HG03575 (cell line): ENCODE results near the gene SPON2.
"Not testable (repeated sequence)": the region's sequence is repeated elsewhere in the genome, so short reads cannot be mapped to it uniquely, and the experiment has no call there.

ENCODE experiments used
- ATAC-seq: cut with Tn5 transposase; IDR thresholded peaks from one replicate; pipeline ENCODE4 v1.9.1; 2021; ENCODE audit not compliant: unreplicated experiment, insufficient number of reproducible peaks, low FRiP score; ENCODE audit errors: extremely low read depth

The SPON2 gene

GRCh38 chr4:1164444-1164843, 7.9 kb downstream of the SPON2 start:
- ATAC-seq = no peak

DNA sequence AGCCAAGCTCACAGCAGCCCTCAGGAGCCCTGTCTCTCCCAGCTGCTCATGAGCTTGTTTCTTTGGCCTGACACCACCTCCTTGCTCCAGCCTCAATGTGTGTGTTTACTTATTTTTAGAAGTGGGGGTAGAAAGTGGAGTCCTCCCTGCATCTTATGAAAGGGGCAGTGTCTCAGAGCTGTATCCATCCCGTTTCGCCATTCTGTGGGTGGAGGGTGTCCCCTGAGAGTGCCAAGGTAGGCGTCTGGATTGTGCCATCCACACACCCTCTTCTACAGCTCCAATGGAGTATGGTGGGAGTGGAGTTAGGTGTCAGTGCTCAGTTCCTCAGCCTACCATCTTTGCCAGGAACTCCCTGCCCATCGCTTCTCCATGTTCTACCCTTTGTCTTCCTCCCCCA, 8.3 kb downstream of the SPON2 start:
- ATAC-seq = no peak

DNA sequence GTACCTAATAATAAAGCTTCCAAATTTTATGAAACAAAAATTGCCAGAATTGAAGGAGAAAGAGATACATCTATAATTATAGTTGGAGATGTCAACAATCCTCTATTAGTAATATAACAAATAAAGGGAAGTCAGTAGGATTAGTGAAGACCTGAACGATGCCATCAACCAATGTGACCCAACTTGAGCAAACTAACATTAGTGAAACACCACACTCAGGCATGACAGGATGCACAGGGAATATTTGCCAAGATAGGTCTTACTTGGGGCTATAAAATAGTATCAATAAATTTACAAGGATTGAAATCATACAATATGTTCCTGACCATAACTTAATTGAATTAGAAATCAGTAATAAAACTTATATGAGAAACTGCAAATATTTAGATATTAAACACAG, 12.0 kb downstream of the SPON2 start:
- no peak for ATAC-seq

- no peak for ATAC-seq
Measured at GRCh38 chr4:1156069-1156468, 16.3 kb downstream of the SPON2 start.

DNA sequence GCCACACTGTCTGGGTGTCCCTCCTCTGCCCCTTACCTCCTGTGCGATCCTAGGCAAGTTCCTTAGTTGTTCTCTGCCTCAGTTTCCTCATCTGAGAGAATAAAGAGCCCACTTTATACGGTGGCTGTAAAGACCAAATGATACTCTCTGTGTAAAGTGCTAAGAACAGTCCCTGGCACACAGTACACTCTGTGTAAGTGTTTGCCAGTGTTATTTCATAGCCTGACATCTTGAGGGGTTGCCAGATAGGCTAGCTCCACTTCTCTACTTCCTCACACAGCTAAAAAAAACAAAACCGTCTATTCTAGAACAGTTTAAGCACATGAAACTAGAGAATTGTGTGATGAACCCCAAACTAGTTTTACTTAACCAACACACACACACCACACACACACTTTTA, 17.1 kb downstream of the SPON2 start:
- no peak for ATAC-seq

DNA sequence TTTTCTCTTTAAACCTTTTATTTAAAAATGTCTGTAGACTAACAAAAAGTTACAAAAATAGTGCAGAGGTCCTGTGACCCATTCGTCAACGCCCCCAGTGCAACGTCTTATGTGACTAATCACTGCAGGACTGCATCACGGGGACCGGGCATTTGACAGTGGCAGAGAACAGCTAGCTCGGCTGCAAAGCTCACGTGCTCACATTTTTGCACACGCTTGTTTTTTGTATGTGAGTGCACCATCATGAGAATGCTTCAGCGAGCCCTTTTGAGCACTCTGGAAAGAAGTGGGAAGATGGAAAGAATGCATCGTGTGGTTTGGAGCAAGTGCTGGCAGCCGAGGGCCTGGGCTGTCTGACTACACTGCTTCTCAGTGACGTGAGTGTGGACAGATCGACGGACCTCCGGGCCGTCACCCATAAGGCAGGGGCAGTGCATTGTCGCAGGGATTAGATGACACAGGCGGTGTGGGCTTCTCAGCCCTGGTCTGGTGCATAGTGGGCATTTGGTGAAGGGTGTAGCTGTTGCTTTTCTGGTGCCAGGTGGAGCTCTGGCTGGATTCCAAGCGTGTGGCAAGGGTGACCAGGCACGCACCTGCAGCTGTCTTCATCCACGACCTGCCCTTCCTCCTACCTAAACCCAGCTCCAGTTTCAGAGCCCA, 17.7 kb downstream of the SPON2 start:
- no peak for ATAC-seq

GRCh38 chr4:1154126-1154522, 18.3 kb downstream of the SPON2 start:
- no peak for ATAC-seq

GRCh38 chr4:1153567-1154090, 18.8 kb downstream of the SPON2 start:
- no peak for ATAC-seq

- ATAC-seq = no peak
Measured at GRCh38 chr4:1152290-1152689, 20.1 kb downstream of the SPON2 start.

DNA sequence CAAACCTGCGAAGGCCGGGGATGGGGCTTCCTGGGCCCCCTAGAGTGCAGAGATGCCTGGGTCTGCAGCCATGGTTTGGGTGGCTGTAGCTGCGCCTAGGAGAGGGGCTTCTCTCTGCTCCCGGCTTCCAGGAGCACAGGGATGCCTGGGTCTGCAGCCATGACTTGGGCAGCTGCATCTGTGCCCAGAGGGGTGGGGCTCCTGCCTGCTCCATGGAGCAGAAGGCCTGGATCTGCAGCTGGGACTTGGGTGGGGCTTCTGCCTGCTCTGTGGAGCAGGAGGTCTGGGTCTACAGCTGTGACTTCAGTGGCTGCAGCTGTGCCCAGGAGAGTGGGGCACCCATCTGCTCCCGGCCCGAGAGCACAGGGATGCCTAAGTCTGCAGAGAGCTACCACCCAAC, 20.8 kb downstream of the SPON2 start:
- ATAC-seq = no peak

GRCh38 chr4:1150875-1151274, 21.5 kb downstream of the SPON2 start:
- no peak for ATAC-seq

- ATAC-seq = no peak
Measured at GRCh38 chr4:1139860-1140259, 32.5 kb downstream of the SPON2 start.

GRCh38 chr4:1137850-1138249, 34.5 kb downstream of the SPON2 start:
- ATAC-seq = no peak

GRCh38 chr4:1137063-1137776, 35.2 kb downstream of the SPON2 start:
- no peak for ATAC-seq

DNA sequence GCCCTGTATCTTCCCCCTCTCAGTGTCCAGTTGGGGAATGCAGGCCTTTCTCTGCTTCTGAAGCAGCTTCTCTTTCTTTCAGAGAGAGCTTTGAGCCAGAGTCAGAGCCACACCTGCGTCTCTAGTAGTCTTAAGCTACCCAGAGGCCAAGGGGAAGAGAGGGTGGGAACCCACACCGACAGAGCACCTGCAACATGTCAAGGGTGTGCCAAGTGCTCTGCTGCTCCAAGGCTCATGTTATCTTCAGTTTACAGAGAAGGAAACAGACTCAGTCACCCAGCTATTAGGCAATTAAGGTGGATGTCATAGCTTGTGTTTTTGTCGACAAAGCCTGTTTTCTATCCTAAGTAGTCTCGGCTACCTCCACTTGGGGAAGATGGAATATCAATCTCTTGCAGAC, 36.3 kb downstream of the SPON2 start:
- ATAC-seq = no peak

DNA sequence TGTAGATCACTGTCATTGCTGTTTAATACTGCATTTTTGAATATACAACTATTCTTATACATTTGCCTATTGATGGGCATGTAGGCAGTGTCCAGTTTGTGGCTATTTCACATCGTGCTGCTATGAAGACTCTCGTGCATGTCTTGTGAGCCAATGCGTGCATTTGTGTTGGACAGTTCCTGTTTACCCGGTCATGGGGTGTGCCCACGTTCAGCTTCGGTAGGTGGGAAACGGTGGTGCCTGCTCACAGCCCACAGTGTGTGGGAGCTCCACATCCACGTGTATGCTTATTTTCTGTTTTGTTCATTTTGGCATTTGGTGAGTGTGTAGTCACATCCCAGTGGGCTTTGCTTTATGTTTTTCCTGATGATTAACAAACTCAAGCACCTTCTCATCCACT, 39.4 kb downstream of the SPON2 start:
- ATAC-seq = no peak

GRCh38 chr4:1130316-1131186, 41.8 kb downstream of the SPON2 start:
- ATAC-seq = no peak

DNA sequence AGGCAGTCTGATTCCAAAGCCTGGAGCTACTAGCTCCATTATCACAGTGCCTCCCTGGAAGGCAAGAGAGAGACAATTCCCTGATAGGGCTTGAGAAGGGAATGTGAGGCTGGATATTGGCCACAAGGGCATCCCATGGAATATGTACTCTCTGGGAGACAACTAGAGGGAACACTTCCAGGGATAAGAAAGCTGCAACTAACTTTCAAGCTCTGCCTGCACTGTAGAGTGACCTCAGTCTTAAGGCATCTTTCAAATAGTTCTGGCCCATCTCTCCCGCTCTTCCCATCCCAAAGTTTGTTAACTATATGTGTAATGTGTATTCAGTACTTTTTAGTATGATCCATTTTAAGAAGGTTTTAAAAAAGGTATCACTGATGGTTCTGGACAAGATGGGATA, 45.9 kb downstream of the SPON2 start:
- no peak for ATAC-seq

GRCh38 chr4:1125466-1125865, 46.9 kb downstream of the SPON2 start:
- ATAC-seq = not testable (repeated sequence)

GRCh38 chr4:1124818-1125217, 47.6 kb downstream of the SPON2 start:
- ATAC-seq = no peak
